ENCODE data around the gene MCFD2.
"Not testable (repeated sequence)": the region's sequence is repeated elsewhere in the genome, so short reads cannot be mapped to it uniquely, and the experiment has no call there.

Gene MCFD2

DNA sequence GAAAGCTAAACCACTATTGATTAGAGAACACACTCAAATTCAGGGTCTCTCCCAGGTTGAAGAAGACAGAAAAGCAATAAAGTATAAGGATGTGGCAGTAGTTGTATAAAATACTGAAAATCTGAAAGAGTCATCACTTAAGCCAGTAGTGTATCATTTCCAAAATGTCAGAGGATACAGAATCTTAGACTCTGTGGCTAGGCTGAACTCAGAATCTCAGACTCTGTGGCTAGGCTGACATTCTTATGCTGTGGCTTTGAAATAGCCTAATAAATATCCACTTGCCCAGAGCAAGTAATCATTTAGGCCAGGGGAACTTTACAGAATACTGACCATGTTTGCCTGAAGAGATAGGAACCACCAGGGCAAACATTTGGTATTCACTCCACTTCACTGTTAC is 13.1 kb downstream of the MCFD2 start:
- no peak for DNase-seq (ENCODE audit: low read depth in 2 of 2)

- DNase-seq (ENCODE audit: low read depth in 2 of 2) = no peak
Measured at GRCh38 chr2:46901611-46902010, 14.0 kb downstream of the MCFD2 start.

DNA sequence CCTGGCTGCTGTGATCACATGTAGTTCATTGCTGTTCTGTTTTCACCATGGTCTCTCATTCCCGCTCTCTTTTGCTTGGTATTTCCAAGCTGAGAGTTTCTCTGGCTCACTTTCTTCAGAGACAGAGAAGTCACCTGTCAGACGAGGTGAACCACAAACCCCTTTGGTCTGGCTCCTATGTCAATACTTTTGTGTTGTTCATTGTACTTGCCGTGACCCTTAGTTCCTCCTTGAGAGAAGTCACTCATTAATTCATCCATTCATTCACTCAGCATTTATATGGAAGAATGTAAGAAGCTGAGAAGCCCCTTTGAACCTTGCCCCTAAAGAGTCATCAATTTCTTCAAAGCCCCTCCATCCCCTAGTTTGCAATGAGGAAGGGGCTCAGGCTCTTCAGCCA is 15.2 kb downstream of the MCFD2 start:
- no peak for DNase-seq (ENCODE audit: low read depth in 2 of 2)

GRCh38 chr2:46899053-46899452 is 16.6 kb downstream of the MCFD2 start:
- DNase-seq (ENCODE audit: low read depth in 2 of 2) = no peak

DNA sequence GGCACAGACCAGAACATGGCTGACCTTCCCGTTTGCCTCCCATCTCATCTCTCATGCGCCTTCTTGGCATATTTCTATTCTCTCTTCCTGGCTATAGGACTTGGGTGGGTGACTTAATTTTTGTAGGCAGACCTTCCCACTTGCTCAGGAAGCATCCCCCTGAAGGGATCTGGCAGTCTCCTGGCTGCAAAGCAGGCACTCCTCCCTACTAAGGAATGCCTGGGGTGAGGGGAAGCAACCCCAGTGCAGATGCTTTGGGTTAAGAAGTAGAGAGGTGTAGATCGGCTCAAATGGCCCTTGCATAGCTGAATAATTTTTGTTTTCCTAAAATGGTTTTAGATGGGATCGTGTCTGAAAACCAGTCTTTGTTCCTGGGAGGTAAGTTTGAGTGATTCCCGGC is 17.6 kb downstream of the MCFD2 start:
- no peak for DNase-seq (ENCODE audit: low read depth in 2 of 2)

- DNase-seq (ENCODE audit: low read depth in 2 of 2) = no peak
Measured at GRCh38 chr2:46893269-46893939, 22.2 kb downstream of the MCFD2 start.

- DNase-seq (ENCODE audit: low read depth in 2 of 2) = no peak
Measured at GRCh38 chr2:46891956-46892553, 23.6 kb downstream of the MCFD2 start.

DNA sequence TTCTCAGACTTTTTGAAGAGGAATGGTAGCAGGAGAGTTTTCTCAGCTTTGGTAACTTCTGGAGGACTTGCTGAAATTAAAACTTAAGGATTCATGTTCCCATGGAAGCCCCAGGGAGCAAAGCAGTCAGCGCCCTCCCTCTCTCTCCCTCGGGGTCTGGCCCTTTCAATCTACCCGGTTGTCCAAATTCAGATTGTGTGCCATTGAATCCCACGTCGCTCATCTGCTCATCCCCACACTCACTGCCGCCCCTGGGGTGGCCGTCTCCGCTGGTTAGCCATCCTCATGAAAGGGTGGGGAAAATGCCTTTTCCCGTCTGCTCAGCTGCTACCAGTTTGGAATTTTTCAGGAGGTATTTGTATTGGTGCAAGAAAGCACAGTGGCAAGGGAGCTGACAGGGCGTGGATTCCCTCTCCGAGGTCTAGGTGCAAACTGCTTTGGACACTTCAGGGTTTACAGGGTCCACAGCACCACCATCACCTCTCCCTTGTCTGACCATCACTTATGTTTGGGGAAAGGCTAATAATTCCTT is 27.1 kb downstream of the MCFD2 start:
- DNase-seq (ENCODE audit: low read depth in 2 of 2) = no peak

- no peak for DNase-seq (ENCODE audit: low read depth in 2 of 2)
Measured at GRCh38 chr2:46887028-46887885, 28.3 kb downstream of the MCFD2 start.

DNA sequence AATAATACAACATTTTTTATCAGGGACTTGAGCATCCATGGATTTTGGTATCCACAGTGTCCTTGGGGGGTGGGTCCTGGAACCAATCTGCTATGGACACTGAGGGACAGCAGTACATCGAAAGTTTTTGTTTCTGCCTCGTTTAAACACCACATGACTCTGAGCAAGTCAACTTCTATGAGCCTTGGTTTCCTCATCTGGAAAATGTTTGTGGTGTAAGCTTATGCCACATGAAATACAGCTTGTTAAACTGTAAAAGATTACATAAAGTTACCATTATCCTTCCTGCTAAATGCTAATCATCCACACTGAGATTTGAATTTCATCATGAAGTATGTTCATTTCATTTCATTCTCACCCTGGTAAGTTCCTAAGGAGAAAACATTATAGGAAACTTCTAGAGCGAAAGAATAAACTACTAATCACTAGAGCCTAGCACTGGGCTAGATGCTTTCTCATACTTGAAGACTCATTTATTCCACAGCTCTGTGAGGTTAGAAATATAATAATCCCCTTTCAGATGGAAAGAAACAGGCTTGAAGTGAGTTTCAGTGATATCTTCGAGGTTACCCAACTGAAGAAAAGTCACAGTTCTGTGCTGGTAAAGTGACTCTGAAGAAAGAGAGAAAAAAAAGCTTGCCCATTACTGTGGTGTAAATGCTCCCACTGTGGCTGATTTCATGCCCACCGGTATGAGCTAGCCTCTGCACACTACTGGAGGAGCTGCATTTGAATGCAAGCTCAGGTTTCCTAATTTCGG is 29.2 kb downstream of the MCFD2 start:
- no peak for DNase-seq (ENCODE audit: low read depth in 2 of 2)

DNA sequence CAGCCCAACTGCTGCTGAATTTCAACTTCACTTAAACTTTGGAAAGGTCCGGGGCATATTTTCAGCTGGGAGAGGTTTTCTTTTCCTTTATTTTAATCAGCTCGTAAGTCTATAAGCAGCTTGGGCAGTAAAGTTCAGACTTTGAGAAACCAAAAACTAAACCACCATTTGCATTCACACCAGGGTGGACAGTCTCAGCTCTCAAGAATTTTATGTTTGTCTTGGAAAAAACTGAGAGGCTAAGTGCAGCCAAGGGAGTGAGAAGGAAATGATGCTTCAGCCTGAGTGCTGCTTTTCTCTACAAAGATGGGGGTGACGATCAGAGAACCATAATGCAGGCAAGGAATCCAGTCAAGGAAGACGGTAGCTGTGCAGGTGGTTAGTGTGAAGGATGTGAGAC is 30.2 kb downstream of the MCFD2 start:
- DNase-seq (ENCODE audit: low read depth in 2 of 2) = no peak

GRCh38 chr2:46879511-46879910 is 36.1 kb downstream of the MCFD2 start:
- DNase-seq (ENCODE audit: low read depth in 2 of 2) = no peak

- DNase-seq (ENCODE audit: low read depth in 2 of 2) = no peak
Measured at GRCh38 chr2:46878886-46879285, 36.7 kb downstream of the MCFD2 start.

DNA sequence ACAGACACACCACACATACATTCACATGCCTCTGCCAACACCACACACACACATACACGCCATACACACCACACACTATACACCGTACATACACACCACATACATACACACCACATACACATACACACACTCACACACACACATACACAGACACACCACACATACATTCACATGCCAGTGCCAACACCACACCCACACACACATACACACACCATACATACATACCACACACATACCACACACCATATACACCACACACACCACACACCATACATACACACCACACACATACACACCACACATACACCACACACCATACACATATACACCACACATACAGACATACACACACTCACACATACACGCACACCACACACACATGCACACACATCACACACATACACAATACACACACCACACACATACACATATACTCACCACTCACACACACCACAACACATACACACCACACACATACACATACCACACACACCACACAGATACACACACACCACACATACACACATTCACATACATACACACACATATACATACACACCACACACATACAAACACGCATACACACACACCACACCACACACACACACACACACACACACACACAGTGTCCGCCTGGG is 37.2 kb downstream of the MCFD2 start:
- DNase-seq (ENCODE audit: low read depth in 2 of 2) = no peak

DNA sequence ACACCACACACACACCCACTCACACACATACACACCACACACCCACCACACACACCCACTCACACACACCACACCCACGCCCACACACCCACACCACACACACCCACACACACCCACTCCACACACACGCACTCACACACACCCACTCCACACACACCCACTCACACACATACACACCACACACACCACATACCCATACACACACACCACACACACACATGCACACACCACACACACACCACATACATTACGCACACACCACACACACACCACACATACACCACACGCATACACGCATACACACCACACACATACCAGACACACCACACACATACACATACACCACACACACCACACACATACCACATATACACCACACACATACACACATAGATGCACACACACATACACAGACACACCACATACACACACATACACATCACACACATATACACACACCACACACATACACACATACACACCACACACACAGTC is 37.9 kb downstream of the MCFD2 start:
- no peak for DNase-seq (ENCODE audit: low read depth in 2 of 2)

- no peak for DNase-seq (ENCODE audit: low read depth in 2 of 2)
Measured at GRCh38 chr2:46876741-46877384, 38.7 kb downstream of the MCFD2 start.

DNA sequence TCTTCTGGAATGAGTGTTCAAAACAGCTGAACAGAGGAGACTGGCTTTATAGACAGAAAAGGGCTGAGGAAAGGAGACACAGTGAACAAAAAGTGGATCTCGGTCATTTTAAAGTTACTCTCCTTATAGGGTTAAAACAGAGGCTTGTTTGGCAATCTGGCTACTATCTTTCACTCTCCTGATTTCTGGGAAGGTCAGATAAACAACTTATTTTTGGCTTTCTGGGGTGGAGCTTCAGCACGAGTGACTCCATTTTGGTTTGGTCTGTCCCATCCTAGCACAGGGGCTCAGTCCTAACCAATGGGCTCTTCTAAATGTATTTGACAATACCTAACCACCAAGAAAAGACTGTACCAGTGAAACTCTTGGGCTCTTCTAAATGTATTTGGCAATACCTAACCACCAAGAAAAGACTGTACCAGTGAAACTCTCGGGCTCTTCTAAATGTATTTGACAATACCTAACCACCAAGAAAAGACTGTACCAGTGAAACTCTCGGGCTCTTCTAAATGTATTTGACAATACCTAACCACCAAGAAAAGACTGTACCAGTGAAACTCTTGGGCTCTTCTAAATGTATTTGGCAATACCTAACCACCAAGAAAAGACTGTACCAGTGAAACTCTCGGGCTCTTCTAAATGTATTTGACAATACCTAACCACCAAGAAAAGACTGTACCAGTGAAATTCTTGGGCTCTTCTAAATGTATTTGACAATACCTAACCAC is 39.5 kb downstream of the MCFD2 start:
- not testable (repeated sequence) for DNase-seq (ENCODE audit: low read depth in 2 of 2)

DNA sequence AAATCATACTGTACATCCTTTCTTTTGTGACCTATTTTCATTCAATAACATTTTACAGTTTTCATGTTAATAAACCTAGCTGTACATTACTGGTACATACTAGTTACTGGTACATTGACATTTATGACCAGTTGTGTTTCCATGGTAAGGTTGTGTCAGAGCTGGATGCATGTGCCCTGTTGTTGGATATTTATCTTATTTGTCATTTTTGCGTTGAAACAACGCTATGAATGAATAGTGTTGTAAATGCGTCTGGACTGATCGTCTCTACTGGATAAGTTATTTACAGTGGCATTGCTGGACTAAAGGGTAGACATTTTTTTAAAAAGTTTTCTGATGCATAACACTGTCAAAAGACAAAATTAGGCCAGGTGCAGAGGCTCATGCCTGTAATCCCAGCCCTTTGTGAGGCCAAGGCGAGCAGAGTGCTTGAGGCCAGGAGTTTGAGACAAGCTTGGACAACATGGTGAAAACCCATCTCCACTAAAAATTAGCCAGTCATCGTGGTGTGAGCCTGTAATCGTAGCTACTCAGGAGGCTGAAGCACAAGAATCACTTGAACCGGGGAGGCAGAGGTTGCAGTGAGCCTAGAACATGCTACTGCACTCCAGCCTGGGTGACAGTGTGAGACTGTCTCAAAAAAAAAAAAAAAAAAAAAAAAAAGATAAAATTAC is 40.2 kb downstream of the MCFD2 start:
- no peak for DNase-seq (ENCODE audit: low read depth in 2 of 2)

GRCh38 chr2:46874236-46874929 is 41.2 kb downstream of the MCFD2 start:
- no peak for DNase-seq (ENCODE audit: low read depth in 2 of 2)

All from stimulated activated CD4-positive, alpha-beta T cell treated with anti-CD3 and anti-CD28 coated beads, Interleukin-1b, Interleukin-23, amount 100 ng/mL, for 4 hours (primary cell).